RWPE2 (cell line): ENCODE data around the gene PSEN2.

Experiments
- ATAC-seq: fragments of 200-7000 bp; cut with Tn5 transposase; 3 replicates; pipeline ENCODE4 v1.9.1; 2021; ENCODE audit warnings: low read depth
- DNase-seq: peaks from one replicate; pipeline ENCODE4 v3.0.0-alpha.2; 2020; ENCODE audit warnings: low spot score
- H3K27ac ChIP-seq: fragments of 450-650 bp; 2 replicates; pipeline ENCODE4 v1.5.1; 2017; ENCODE audit warnings: mild to moderate bottlenecking; ENCODE audit not compliant: poor library complexity, severe bottlenecking
- H3K27me3 ChIP-seq: fragments of 250-450 bp; sonication (Bioruptor Pico); 2 replicates; pipeline ENCODE4 v1.5.1; 2021; ENCODE audit warnings: mild to moderate bottlenecking, moderate library complexity; ENCODE audit not compliant: insufficient read depth, poor library complexity, severe bottlenecking
- H3K36me3 ChIP-seq: fragments of 250-450 bp; sonication (Bioruptor Pico); 2 replicates; pipeline ENCODE4 v1.5.1; 2020; ENCODE audit warnings: low read depth, mild to moderate bottlenecking, moderate library complexity
- H3K4me1 ChIP-seq: fragments of 250-450 bp; sonication (Bioruptor Pico); 2 replicates; pipeline ENCODE4 v1.5.1; 2021; ENCODE audit warnings: mild to moderate bottlenecking, moderate library complexity; ENCODE audit not compliant: insufficient read depth, poor library complexity, severe bottlenecking
- H3K4me3 ChIP-seq: fragments of 250-450 bp; sonication (Bioruptor Pico); 2 replicates; pipeline ENCODE4 v1.5.1; 2021; ENCODE audit warnings: mild to moderate bottlenecking, moderate library complexity; ENCODE audit not compliant: severe bottlenecking
- H3K9me3 ChIP-seq: fragments of 250-450 bp; sonication (Bioruptor Pico); 2 replicates; pipeline ENCODE4 v1.5.1; 2021; ENCODE audit warnings: mild to moderate bottlenecking, moderate library complexity; ENCODE audit not compliant: severe bottlenecking
- TF ChIP-seq, protein P1 (sequence below): fragments of 450-650 bp; IDR thresholded peaks from one replicate; pipeline ENCODE4 v1.5.1; 2017; ENCODE audit warnings: mild to moderate bottlenecking, moderate library complexity; ENCODE audit not compliant: poor library complexity, severe bottlenecking

PSEN2 gene

DNA sequence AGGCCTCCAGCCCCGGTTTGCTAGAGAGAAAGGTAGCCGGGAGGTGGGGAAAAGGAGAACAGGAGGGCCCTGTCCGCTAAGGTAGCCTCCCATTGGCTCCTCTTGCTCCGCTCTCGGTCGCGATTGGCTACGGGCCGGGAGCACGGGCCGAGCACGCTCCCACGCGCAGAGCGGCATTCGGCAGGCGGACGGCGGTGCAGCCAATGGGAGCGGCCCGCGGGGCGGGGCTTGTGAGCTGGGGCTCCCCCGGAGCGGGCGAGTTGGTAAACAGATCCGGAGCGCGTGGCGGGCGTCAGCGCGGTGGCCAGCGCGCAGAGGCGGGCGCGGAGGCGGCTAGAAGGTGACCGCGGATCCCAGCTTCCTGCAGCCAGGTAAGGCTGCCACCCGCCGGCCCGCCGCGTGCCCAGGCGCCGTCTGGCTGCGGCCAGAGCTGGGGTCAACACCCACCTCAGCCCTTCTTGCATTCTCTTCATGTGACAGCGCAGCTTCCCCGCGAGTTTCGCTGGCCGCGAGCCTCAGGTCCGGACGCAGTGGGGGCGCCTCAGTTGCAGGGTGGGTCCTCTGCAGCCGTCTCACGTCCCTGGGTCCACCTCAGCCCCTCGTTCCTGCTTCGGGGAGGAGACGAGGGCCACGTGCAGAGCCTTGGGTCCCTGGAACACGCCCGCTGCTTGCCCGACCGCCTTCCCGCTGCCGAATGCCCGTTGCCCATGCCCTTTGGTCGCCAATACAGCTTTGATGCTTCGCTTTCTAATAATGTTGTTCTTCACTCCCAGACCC lies 69.8 kb downstream of the PSEN2 start, which contains the start of gene COQ8A:
Gene COQ8A (plus strand): TSS at position 266 of the 777 bp plus-strand sequence. CDS start 21,092 bp downstream, outside the sequence.
- DNase-seq (peak; percentile 91), ATAC-seq (peak; percentile 98)
- TF ChIP-seq, protein P1, sequence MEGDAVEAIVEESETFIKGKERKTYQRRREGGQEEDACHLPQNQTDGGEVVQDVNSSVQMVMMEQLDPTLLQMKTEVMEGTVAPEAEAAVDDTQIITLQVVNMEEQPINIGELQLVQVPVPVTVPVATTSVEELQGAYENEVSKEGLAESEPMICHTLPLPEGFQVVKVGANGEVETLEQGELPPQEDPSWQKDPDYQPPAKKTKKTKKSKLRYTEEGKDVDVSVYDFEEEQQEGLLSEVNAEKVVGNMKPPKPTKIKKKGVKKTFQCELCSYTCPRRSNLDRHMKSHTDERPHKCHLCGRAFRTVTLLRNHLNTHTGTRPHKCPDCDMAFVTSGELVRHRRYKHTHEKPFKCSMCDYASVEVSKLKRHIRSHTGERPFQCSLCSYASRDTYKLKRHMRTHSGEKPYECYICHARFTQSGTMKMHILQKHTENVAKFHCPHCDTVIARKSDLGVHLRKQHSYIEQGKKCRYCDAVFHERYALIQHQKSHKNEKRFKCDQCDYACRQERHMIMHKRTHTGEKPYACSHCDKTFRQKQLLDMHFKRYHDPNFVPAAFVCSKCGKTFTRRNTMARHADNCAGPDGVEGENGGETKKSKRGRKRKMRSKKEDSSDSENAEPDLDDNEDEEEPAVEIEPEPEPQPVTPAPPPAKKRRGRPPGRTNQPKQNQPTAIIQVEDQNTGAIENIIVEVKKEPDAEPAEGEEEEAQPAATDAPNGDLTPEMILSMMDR, result no peak
- Histone ChIP-seq H3K9me3 (no peaks in the 10 kb centered on the region), H3K27ac (peak within 1 kb of the TSS; percentile 74), H3K4me1 (no peaks in the 10 kb centered on the region), H3K36me3 (no peaks in the 10 kb centered on the region), H3K27me3 (no peaks in the 10 kb centered on the region), H3K4me3 (peak within 1 kb of the TSS; percentile 46)

DNA sequence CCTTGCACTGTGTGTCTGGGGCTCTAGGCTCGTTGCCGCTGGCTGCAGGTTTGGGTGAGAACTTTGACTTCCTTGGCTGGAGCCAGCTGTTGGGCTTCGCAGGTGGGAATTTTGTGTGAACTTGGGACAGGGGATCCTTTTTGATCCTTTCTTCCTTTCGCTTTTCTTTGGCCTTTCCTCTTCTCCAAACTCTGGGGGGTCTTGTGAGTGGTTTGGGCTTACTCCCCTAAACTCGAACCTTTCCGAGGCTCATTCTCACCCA lies 70.3 kb downstream of the PSEN2 start:
- ATAC-seq, result no peak
- Histone ChIP-seq H3K27ac (no peak overlapping the region), H3K9me3 (no peaks in the 10 kb centered on the region), H3K27me3 (no peaks in the 10 kb centered on the region), H3K4me3 (peak overlapping the region; percentile 46), H3K36me3 (no peaks in the 10 kb centered on the region), H3K4me1 (no peaks in the 10 kb centered on the region)
- TF ChIP-seq, protein P1, result no peak
- DNase-seq, result no peak

DNA sequence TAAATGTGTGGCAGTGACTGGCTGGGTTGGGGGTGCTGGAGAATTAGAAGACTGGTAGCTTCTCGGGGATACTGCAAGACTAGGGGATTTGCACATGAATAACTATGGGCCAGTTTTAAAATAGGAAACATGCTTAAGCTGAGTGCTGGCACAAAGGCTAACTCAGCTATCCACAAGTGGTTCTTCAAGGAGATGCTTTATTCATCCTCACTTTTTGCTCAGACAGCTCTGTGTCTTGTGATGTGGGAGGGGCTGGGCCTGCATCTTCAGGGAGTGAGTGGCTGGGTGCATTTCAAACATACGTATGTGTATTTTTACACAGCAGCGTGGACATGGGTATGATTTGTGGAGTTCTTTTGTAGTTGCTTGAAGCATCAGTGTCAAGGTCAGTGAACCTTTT lies 72.0 kb downstream of the PSEN2 start:
- Histone ChIP-seq H3K27me3 (no peaks in the 10 kb centered on the region), H3K36me3 (no peaks in the 10 kb centered on the region), H3K9me3 (no peaks in the 10 kb centered on the region), H3K4me3 (no peak overlapping the region), H3K4me1 (no peaks in the 10 kb centered on the region), H3K27ac (no peak overlapping the region)
- DNase-seq, result no peak
- no peak for ATAC-seq
- TF ChIP-seq, protein P1, result no peak

DNA sequence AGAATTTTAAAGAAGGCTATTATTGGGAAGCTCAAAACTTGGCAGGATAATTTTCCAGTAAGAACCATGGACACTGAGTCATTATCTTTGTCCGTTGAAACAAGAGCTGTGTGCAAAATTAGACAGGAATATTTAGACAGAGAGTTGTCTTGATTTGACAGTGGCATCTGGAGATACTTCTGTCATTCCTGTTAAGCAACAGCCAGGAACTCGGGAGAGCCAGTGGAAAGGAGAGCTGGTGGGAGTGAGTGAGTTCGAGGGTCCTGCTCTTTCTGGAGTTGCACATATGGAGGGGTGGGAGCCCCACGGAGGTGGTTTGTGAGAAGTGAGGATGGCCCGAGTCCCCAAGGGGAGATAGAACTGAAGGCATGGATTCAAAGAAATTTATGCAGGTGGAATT lies 72.7 kb downstream of the PSEN2 start:
- TF ChIP-seq, protein P1, result no peak
- no peaks in the 10 kb centered on the region for H3K9me3 ChIP-seq
- H3K27ac ChIP-seq, result no peak overlapping the region
- DNase-seq (no peak), ATAC-seq (no peak)
- H3K27me3 ChIP-seq, result no peaks in the 10 kb centered on the region
- no peak overlapping the region for H3K4me3 ChIP-seq
- H3K4me1 ChIP-seq, result no peaks in the 10 kb centered on the region
- H3K36me3 ChIP-seq, result no peaks in the 10 kb centered on the region

DNA sequence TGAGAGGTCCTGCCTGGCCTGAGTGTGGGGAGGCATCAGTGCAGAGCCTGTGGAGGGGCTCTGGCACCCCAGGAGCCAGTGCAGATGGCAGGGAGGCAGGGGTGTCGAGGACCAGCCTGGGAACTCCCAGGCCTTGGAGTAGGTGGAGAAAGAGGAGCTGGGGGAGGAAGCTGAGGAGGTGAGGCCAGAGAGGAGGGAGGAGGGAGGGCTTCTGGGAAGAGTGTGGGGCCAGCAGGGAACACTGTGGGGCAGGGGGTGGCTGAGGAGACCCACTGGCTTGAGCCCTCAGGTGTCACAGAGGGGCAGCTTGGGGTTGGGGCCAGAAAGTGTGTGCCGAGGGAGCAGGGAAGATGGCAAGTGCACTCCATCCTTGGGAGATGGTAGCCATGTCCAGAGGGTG lies 73.5 kb downstream of the PSEN2 start:
- ATAC-seq, result no peak
- no peak for DNase-seq
- Histone ChIP-seq H3K4me3 (no peak overlapping the region), H3K9me3 (no peaks in the 10 kb centered on the region), H3K27me3 (no peaks in the 10 kb centered on the region), H3K4me1 (no peaks in the 10 kb centered on the region), H3K27ac (no peak overlapping the region), H3K36me3 (no peaks in the 10 kb centered on the region)
- TF ChIP-seq, protein P1, result no peak
